GDM1 (cell line): ENCODE measurements around the gene NFIL3.

Source experiments
- DNase-seq: peaks from one replicate; lab custom pipeline; 2025; lab: John Stamatoyannopoulos, UW

Gene NFIL3

GRCh38 chr9:91421971-91422757 is 1.5 kb downstream of the NFIL3 start:
- no peak for DNase-seq

GRCh38 chr9:91421128-91421765 is 2.4 kb downstream of the NFIL3 start:
- no peak for DNase-seq

- no peak for DNase-seq
Observed at GRCh38 chr9:91420501-91421127, 3.0 kb downstream of the NFIL3 start.

GRCh38 chr9:91419222-91420191 is 4.1 kb downstream of the NFIL3 start:
- no peak for DNase-seq

- DNase-seq: no peak
Observed at GRCh38 chr9:91418215-91418610, 5.4 kb downstream of the NFIL3 start.

GRCh38 chr9:91417602-91418214 is 5.9 kb downstream of the NFIL3 start:
- no peak for DNase-seq

- no peak for DNase-seq
Observed at GRCh38 chr9:91416096-91416712, 7.4 kb downstream of the NFIL3 start.

GRCh38 chr9:91415290-91415689 is 8.3 kb downstream of the NFIL3 start:
- no peak for DNase-seq

- DNase-seq: no peak
Observed at GRCh38 chr9:91412941-91413340, 10.7 kb downstream of the NFIL3 start.

- DNase-seq: no peak
Observed at GRCh38 chr9:91411096-91411771, 12.4 kb downstream of the NFIL3 start.

- DNase-seq: no peak
Observed at GRCh38 chr9:91410161-91410560, 13.5 kb downstream of the NFIL3 start.

- no peak for DNase-seq
Observed at GRCh38 chr9:91408475-91408874, 15.2 kb downstream of the NFIL3 start.

- DNase-seq: no peak
Observed at GRCh38 chr9:91407580-91408318, 15.9 kb downstream of the NFIL3 start.

- no peak for DNase-seq
Observed at GRCh38 chr9:91405343-91406077, 18.1 kb downstream of the NFIL3 start.

- no peak for DNase-seq
Observed at GRCh38 chr9:91403665-91404543, 19.7 kb downstream of the NFIL3 start.

GRCh38 chr9:91398926-91399325 is 24.7 kb downstream of the NFIL3 start:
- no peak for DNase-seq

GRCh38 chr9:91395553-91396471 is 27.8 kb downstream of the NFIL3 start:
- peak; percentile 33 for DNase-seq
